Measurements from ENCODE around the gene MYMX.
"Not testable (repeated sequence)": the region's sequence is repeated elsewhere in the genome, so short reads cannot be mapped to it uniquely, and the experiment has no call there.

Gene MYMX

GRCh38 chr6:44216677-44217331 is at the start of gene MYMX:
MYMX (plus strand) TSS chr6:44216926; CDS start chr6:44217472, 546 bp downstream.
- no peak for DNase-seq

- DNase-seq, result no peak
Observed at GRCh38 chr6:44167567-44167966, 49.2 kb upstream of the MYMX start.

GRCh38 chr6:44169154-44169553 is 47.6 kb upstream of the MYMX start:
- no peak for DNase-seq

GRCh38 chr6:44169886-44170570 is 46.7 kb upstream of the MYMX start:
- DNase-seq, result no peak

GRCh38 chr6:44171899-44172546 is 44.7 kb upstream of the MYMX start:
- no peak for DNase-seq

- peak; percentile 63 for DNase-seq
Observed at GRCh38 chr6:44172731-44173500, 43.8 kb upstream of the MYMX start.

- no peak for DNase-seq
Observed at GRCh38 chr6:44176130-44176761, 40.5 kb upstream of the MYMX start.

GRCh38 chr6:44176762-44177509 is 39.8 kb upstream of the MYMX start:
- DNase-seq, result no peak

- no peak for DNase-seq
Observed at GRCh38 chr6:44177691-44178423, 38.9 kb upstream of the MYMX start.

DNA sequence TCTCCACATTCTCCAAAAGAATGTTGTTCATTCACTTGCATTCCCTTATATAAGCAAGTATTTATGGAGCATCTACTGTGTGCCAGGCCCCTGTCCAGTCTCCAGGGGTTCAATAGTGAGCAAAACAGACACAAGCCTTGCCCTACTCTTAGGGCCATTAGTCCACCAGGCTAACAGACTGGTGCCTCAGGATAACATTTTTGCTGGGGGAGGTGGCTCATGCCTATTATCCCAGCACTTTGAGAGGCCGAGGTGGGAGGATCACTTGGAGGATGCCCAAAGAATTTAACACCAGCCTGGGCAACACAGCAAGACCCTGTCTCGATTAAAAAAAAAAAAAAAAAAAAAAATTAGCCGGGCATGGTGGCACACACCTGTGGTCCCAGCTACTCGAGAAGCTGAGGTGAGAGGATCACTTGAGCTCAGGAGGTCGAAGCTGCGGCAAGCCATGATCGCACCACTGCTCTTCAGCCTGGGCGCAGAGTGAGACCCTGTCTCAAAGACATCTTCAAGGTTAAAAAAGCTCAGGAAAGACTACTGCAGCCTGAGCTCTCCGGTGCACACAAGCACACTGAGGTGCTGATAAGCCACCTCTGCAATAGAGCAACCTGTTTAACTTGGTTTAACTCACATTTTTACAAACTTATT is 38.2 kb upstream of the MYMX start:
- DNase-seq, result no peak

- no peak for DNase-seq
Observed at GRCh38 chr6:44179072-44179536, 37.6 kb upstream of the MYMX start.

GRCh38 chr6:44179648-44180047 is 37.1 kb upstream of the MYMX start:
- no peak for DNase-seq

GRCh38 chr6:44180406-44180805 is 36.3 kb upstream of the MYMX start:
- no peak for DNase-seq

DNA sequence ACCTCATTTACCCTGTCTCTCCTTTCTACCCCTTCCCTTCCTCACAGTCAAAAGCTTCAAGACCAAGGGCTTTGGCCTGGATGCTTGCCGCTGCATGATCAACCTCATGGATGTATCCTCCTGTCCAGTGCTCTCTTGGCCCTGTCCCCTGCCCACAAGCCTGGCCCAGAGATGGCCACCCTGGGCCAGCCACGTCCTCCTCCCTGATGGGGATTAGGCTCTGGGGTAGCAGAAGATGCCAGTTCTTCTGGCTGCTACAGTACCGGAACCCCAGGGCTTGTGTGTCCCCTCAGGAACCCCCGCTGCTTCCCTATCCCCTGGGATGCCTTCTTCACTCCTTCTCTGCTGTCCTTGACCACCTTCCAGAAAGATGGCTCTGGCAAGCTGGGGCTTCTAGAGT is 35.8 kb upstream of the MYMX start:
- DNase-seq, result no peak

DNA sequence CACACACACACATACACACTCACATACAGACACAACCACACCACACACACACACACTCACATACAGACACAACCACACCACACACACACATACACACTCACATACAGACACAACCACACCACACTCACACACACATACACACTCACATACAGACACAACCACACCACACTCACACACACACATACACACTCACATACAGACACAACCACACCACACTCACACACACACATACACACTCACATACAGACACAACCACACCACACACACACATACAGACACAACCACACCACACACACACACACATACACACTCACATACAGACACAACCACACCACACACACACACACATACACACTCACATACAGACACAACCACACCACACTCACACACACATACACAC is 34.9 kb upstream of the MYMX start:
- not testable (repeated sequence) for DNase-seq

- no peak for DNase-seq
Observed at GRCh38 chr6:44182911-44183390, 33.8 kb upstream of the MYMX start.

DNA sequence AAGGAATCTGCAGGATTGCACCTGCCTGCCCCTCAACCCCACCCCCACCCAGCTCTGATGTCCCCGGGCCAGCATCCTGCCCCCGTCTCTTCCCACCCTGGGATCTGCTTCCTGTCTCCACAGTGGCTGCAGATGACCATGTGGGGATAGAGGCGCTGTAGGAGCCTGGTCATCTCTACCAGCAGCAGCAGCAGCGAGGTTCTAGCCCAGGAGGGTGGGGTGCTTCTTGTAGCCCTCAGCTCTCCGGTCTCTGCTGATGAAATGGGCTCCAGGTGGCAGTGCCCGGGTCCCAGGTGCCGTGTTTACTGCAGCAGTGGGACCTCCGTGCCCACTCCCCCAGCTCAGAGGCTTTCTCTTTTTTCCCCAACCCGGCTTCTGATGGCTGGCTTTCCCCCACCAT is 32.9 kb upstream of the MYMX start:
- DNase-seq, result no peak

- not testable (repeated sequence) for DNase-seq
Observed at GRCh38 chr6:44185356-44185755, 31.4 kb upstream of the MYMX start.

DNA sequence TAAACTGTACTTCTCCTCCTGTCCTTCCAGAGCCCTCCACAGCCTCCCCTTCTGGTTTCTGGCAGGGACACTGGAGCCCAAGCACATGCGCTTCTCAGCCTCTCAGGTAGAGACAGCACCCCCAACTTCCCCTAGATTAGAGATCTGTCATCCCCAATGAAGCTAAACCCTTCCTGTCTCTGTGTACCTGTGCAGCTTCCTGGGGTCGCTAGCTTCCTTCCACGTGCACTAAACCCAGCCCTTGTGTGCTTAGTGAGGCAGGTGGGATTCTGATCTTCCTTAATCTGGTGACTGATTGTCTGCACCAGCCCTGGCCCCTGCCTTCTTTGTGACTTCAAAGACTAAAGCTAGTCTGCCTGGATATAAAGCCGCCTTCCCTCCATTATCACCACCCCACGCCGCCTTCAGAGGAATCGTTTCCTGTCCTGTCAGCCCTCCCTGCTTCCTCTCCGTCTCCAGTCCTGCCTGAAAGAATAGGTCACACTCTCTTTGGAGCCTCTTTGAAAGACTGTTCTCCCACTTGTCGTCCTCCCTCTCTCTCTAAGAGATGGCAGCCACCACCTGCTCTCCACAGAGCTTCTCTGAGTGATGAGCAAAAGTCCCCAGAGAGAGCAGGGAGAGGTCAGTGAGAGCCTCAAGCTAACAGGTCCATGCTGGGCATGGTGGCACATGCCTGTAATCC is 30.6 kb upstream of the MYMX start:
- no peak for DNase-seq

DNA sequence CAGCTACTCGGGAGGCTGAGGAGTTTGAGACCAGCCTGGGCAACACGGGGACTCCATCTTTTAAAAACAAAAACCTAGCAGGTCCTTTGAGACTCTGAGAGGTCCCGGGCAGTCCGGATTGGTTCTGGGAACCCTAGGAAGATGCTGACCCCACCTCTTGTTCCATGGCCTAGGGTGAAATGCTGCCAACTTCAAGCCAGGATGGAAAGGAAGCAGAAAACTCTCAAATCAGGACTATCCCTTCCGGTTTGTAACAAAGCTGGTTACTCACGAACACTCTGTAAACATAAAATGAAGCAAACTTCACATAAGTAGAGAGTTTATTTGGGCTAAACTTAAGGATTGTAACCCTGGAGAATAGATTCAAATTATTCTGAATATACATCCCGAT is 30.1 kb upstream of the MYMX start:
- no peak for DNase-seq
